GM18951 (cell line): Measurements from ENCODE around the gene ANKS1B.

Experiments
- POLR2A ChIP-seq: IDR thresholded peaks from 4 replicates; pipeline ENCODE4 v1.6.1; 2011; ENCODE audit warnings: mild to moderate bottlenecking; ENCODE audit not compliant: insufficient read length, insufficient read depth; ENCODE audit errors: extremely low read depth
- in situ Hi-C: fragments of 300-500 bp; cut with MboI; formaldehyde crosslinking; loops from one replicate; pipeline ENCODE4 v1.12.0; 2022; ENCODE audit warnings: low sequenced_read_pairs, mixed read lengths, inconsistent platforms; ENCODE audit not compliant: unreplicated experiment

ANKS1B gene

DNA sequence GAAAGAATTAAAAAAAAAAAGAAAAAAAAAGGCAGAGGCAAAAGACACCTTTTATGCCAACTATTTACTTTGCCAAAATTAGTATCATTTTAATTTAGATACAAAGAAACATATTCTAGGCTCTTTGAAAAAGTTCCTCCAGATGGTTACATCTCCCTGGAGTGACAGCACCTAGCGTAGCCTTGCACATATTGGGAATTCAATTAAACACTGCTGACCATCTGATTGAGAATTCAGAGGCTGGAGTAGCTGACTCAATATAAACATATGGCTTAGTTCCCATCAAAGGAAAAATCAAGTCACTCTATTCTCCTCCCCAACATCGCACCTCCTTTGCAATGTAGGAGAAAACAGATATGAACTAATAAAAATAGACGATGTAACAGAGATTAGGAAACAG lies 36.4 kb downstream of the ANKS1B start:
- TF ChIP-seq POLR2A = no peak
- in situ Hi-C loops = no loop called here

- in situ Hi-C loops = no loop called here
- TF ChIP-seq POLR2A = no peak
These were observed 38.6 kb downstream of the ANKS1B start for GRCh38 chr12:99946131-99946530.

DNA sequence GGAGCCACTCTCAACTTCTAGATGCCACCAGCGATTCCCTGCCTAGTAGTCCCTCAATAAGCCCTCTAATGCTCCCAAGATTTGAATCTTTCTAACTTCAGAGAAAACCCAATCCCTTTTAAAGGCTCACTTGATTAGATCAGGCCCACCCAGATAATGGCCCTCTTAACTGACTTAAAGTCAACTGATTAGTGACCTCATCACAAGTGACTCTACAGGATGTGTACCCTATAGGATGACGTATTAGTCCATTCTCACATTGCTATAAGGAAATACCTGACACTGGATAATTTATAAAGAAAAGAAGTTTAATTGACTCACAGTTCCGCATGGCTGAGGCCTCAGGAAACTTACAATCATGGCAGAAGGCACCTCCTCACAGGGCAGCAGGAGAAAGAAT lies 49.1 kb downstream of the ANKS1B start:
- in situ Hi-C loops = no loop called here
- no peak for TF ChIP-seq POLR2A

- in situ Hi-C loops = no loop called here
- no peak for TF ChIP-seq POLR2A
These were observed 58.1 kb downstream of the ANKS1B start for GRCh38 chr12:99926511-99927169.

DNA sequence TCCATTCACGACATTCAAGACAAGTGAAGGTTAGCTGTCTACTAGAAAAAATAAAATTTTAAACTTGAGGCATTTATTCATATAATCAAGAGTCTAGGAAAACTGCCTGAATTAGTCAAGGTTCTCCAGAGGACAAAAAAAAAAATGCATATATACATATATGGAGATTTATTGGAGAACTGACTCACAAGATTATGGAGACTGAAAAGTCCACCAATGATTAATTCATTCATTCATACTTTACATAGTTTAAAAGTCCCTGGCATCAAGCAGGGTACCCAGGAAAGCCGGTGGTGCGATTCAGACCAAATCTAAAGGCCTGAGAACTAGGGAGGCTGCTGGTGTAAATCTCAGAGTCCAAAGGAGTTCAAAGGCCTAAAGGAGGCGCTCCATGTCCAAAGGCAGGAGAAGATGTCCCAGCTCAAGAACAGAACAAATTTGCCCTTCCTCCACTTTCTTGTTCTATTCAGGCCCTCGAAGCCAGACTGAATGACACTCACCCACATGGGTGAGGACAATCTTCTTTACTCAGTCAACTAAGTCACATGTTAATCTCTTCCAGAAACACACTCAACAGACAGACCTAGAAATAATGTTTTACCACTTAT lies 64.3 kb downstream of the ANKS1B start:
- in situ Hi-C loops = no loop called here
- TF ChIP-seq POLR2A = no peak

DNA sequence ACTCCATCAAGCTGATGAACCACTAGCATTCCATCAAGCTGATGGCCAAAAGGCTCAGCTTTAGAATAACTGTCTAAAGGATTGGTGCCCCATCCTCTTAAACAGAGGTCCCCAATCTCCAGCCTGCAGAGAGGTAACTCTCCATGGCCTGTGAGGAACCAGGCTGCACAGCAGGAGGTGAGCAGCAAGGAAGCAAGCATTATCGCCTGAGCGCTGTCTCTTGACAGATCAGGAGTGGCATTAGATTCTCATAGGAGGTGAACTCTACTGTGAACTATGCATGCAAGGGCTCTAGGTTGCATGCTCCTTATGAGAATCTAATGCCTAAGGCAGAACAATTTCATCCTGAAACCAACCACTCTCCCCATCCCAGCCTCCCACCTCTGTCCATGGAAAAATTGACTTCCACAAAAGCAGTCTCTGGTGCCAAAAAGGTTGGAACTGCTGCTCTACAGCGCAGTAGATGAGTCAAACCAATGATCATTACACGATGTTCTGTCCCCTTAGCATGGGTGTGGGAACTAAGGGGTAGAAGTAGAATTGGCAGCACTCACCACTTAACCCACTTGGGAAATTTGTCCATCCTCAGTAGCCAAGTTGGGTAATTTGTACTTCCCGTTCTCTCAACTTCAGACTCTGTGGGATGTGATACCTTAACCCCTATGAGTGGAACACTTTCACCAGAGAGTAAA lies 66.9 kb downstream of the ANKS1B start:
- TF ChIP-seq POLR2A = no peak
- in situ Hi-C loops = no loop called here

GRCh38 chr12:99916555-99916954 lies 68.2 kb downstream of the ANKS1B start:
- TF ChIP-seq POLR2A = no peak
- in situ Hi-C loops = no loop called here

DNA sequence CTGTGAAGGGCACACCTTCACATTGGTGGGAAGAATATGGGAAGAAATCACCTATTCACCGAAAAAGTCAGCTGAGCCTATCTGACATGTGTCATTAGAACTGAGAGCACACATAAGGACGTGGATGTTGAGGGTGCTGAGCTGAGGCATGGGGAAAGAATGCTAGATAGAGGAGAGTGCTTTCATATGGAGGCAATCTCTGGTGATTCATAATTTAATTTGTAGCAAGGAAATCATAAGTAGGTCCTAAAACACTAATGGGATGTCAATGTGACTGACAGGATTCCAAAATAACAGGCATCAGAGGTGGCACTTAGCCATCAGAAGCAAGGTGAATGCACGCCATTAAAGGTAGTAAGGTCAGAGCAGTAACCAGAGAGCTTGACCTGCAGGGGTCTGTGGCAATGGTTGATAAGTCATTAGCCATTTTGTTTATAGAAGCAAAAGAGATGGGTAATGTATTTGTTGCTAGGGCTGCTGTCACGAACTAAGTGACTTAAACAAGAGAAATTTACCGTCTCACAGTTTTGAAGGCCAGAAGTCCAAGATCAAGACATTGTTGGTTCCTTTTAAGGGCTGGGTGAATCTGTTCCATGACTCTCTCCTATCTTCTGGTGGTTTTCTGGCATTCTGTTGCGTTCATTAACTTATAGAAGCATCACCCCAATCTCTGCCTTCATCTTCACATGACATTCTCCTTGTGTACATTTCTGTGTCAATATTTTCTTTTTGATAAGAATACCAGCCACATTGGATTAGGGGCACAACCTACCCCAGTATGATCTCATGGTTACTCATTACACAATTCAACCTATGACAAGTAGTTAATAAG lies 69.3 kb downstream of the ANKS1B start:
- no peak for TF ChIP-seq POLR2A
- in situ Hi-C loops = no loop called here

GRCh38 chr12:99914206-99914605 lies 70.5 kb downstream of the ANKS1B start:
- no peak for TF ChIP-seq POLR2A
- in situ Hi-C loops = no loop called here

DNA sequence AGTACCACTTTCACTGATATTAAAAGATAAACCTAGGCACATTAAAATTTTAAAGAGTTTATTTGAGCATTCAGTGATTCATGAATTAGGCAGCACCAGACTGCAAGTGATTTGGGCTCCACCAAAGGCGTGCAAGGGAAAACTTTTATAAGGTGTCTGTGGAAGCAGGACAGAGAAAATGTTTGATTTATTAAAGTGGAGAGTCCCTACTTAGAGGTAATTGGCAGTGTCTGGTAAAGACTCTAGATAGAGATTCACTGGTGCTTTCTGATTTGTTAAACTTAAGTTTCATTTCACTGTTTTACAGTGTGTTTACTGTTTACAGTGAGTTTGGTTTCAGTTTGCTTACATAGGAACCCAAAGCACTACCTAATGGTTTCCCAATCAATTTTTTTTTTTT lies 72.8 kb downstream of the ANKS1B start:
- in situ Hi-C loops = no loop called here
- TF ChIP-seq POLR2A = no peak

DNA sequence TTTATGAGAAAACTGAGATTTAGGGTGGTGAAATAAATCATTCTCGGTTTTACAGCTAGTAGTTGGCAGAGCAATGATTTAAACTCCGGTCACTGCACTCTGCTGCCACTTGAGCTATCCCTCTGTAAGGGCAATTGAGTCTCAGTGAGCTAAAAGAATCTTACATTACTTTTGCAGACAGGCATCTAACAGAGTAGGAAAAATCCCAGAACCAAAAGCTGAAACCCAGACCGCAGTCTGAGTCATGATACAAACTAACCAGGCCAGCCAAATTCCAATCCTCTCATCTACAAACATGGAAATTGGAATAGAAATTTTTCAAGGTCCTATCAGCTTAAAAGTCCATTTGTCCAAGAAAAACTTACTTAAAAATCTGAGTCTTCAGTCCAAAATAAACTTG lies 73.7 kb downstream of the ANKS1B start:
- in situ Hi-C loops = no loop called here

DNA sequence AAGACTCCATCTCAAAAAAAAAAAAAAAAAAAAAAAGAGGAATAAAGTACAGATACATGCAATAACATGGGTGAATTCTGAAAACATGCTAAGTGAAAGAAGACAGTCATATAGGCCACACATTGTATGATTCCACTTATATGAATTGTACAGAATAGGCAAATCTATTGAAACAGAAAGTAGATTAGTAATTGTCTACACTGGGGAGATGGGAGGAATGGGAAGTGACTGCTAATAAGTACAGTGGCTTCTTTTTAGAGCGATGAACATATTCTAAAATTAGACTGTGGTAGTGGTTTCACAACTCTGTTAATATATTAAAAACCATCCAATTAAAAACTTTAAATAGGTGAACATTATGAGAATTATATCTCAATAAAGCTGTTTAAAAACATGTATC lies 74.4 kb downstream of the ANKS1B start:
- TF ChIP-seq POLR2A = no peak
- in situ Hi-C loops = no loop called here

More for the DNA sequence above, 73.7 kb downstream of the ANKS1B start:
- TF ChIP-seq POLR2A = no peak
